Measurements from ENCODE around the gene KSR1.

DNA sequence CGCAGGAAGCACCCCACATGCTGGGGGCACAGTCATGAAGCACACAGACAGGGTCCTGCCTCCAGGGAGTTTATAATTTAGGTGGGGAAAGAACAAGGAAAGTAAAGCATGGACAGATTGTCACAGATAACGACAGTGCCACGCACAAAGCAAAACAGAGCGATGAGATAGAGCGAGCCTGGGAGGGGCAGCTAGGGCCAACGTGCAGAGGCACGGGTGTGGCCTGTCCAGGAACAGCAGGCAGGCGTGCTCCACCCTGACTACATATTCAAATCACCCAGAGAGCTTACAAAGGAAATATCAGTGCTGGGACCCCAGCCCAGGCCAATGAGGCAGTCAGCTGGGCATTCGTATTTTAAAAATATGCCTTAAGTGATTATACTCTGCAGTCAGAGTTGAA, 191.5 kb downstream of the KSR1 start:
- no peak for TF ChIP-seq CTCF (IDR thresholded peaks at IDR 0.05 in 4 of 5, conservative IDR thresholded peaks at IDR 0.05 in 1 of 5)
- TF ChIP-seq POLR2A (IDR thresholded peaks at IDR 0.05) = no peak

Measured in gastrocnemius medialis (tissue), 4 donors.